ENCODE measurements around the gene TALDO1. TPM values are rescaled to one million over a fixed set of nuclear protein-coding genes. Genes with fewer than 3 reads are reported as not detected.
A peak's percentile ranks its signal among the peaks of the same experiment; 100 is the strongest.

The TALDO1 gene
- total RNA-seq, 1 donor from 2014 or later, result 207 TPM

DNA sequence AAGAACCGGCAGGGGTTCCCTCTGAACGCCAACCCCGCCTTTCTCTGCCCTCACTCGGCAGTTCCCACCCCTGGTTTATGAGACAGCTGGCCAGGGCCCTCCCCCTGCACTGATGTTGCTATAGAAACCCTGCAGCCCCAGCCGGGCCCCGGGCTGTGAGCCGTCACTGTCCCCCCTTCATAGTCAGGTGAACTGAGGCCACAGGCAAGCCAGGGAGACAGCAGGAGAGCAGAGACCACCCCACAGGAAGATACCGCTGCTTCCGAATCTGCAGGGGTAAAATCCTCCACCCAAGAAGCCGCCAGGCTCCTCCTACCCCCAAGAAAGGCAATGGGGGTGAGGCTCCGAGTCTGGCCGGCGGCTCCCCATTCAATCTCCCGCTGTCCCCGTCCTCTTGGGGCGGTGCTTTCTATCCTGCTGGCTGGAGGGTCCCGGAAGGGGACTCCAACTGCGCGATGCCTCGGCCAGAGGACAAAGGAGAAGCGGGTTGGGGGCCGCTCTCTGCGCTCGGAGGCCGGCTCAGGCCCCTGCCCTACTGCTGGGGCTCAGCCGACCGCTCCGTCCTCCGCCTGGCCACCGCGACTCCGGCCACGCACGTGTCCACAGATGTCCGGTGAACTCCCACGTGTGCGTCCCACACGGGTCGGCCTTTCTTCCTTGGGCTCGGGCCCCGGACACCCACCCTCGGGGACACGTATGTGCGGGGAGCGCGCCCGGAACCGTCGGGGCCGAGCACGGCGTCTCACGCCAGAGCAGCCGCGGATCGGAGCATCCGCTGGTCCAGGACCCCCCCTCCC lies 50.2 kb downstream of the TALDO1 start:
- H3K27me3 ChIP-seq (ENCODE audit: control insufficient read depth, insufficient read depth, low read length), result no peaks in the 10 kb centered on the region
- no peak for DNase-seq (ENCODE audit: low read depth)
- H3K4me3 ChIP-seq (ENCODE audit: low read depth, low read length), result peak overlapping the region; percentile 71
- TF ChIP-seq, protein P1, sequence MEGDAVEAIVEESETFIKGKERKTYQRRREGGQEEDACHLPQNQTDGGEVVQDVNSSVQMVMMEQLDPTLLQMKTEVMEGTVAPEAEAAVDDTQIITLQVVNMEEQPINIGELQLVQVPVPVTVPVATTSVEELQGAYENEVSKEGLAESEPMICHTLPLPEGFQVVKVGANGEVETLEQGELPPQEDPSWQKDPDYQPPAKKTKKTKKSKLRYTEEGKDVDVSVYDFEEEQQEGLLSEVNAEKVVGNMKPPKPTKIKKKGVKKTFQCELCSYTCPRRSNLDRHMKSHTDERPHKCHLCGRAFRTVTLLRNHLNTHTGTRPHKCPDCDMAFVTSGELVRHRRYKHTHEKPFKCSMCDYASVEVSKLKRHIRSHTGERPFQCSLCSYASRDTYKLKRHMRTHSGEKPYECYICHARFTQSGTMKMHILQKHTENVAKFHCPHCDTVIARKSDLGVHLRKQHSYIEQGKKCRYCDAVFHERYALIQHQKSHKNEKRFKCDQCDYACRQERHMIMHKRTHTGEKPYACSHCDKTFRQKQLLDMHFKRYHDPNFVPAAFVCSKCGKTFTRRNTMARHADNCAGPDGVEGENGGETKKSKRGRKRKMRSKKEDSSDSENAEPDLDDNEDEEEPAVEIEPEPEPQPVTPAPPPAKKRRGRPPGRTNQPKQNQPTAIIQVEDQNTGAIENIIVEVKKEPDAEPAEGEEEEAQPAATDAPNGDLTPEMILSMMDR (IDR thresholded peaks at IDR 0.05; ENCODE audit: insufficient read depth, low read length, poor library complexity, severe bottlenecking), result no peak
- no peaks in the 10 kb centered on the region for H3K36me3 ChIP-seq (ENCODE audit: control insufficient read depth, insufficient read depth, low read length)

GRCh38 chr11:798093-798713 lies 50.9 kb downstream of the TALDO1 start, which contains the start of gene SLC25A22:
Gene SLC25A22, minus strand, starts transcription at chr11:798281. Its CDS starts 3,275 bp downstream, at chr11:795006.
- Histone ChIP-seq H3K4me3 (ENCODE audit: low read depth, low read length) (peak within 1 kb of the TSS; percentile 71), H3K27me3 (ENCODE audit: control insufficient read depth, insufficient read depth, low read length) (no peaks in the 10 kb centered on the region), H3K36me3 (ENCODE audit: control insufficient read depth, insufficient read depth, low read length) (no peaks in the 10 kb centered on the region)
- TF ChIP-seq, protein P1 (IDR thresholded peaks at IDR 0.05; ENCODE audit: insufficient read depth, low read length, poor library complexity, severe bottlenecking), result no peak
- DNase-seq (ENCODE audit: low read depth), result no peak

DNA sequence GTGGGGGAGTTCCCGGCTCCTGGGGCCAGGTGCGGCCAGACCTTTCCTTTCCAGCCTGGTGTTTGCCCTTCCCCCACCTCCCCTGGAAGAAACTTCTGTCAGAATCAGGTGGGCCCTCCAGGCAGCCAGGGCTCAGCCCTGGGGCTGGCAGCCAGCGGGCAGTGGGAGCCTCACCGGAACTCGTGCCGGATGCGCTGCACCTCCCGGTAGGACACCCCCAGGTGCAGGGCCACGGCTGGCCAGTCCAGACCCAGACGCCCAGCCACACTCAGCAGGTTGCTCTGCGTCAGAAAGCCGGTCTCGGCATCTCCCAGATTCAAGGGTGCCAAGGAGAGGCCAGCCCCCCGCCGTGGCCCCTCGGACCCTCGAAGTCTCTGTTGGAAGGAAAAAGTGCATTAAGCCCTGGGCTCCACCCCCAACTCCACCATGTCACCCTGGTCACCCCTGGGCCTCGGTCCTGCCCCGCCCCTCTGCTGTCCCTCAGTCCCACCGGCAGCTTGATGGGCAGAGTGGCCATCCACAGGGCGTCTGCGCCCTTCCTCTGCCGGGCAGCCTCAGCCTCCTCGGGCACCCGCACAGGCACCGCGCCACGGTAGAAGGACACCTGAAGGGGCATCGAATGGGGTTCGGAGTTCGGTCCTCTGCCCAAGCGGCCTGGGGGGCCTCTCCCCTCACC lies 52.5 kb downstream of the TALDO1 start:
- DNase-seq (ENCODE audit: low read depth), result no peak
- Histone ChIP-seq H3K27me3 (ENCODE audit: control insufficient read depth, insufficient read depth, low read length) (no peaks in the 10 kb centered on the region), H3K36me3 (ENCODE audit: control insufficient read depth, insufficient read depth, low read length) (no peaks in the 10 kb centered on the region), H3K4me3 (ENCODE audit: low read depth, low read length) (no peak overlapping the region)
- TF ChIP-seq, protein P1 (IDR thresholded peaks at IDR 0.05; ENCODE audit: insufficient read depth, low read length, poor library complexity, severe bottlenecking), result no peak

DNA sequence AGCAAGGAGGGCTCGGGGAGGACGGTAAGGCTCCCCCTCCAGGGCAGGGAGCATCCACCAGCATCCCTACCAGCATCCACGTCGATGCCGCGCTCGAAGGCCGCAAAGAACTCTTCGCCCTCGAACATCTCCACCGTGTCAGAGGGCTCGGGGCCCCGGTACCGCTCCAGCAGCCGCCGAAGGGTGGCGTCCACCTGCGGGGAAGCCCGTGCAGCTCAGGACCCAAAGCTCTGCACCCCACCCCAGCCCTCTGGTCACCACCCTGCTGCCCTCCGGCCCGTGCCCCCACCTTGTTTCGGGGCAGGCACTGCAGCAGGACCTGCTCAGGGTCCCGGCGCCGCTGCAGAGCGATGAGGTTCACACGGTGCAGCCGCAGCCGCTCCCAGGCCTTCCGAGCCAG lies 53.2 kb downstream of the TALDO1 start:
- no peaks in the 10 kb centered on the region for H3K36me3 ChIP-seq (ENCODE audit: control insufficient read depth, insufficient read depth, low read length)
- TF ChIP-seq, protein P1 (IDR thresholded peaks at IDR 0.05; ENCODE audit: insufficient read depth, low read length, poor library complexity, severe bottlenecking), result no peak
- no peak overlapping the region for H3K4me3 ChIP-seq (ENCODE audit: low read depth, low read length)
- H3K27me3 ChIP-seq (ENCODE audit: control insufficient read depth, insufficient read depth, low read length), result no peaks in the 10 kb centered on the region
- no peak for DNase-seq (ENCODE audit: low read depth)

DNA sequence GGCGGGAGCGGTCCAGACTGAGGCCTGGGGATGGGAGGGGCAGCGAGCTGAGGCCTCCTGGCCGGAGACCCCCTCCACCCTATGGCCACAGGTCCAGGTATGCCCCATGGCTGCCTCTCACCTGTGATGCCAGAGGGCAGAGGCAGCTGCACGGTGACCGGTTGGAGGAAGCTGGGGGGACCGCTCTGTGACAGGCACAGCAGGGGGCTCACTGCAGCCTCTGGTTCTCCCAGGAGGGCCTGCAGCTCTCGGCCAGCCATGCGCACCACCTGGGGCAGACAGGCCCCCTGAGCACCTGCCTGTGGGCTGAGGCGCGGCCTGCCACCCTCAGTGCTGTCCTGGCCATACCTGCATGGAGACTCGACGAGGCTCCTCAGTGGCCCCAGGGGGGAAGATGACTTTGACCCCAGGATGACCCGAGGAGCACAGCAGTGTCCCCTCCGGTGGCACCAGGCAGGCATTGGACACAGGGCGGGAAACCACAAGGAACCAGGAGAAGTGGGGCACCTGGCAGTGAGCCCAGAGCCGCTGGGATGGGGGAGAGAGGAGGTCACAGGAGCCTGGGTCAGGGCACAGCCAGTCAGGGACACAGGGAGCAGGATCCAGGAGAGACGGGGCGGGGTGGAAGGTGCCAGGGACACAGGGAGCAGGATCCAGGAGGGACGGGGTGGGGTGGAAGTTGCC lies 54.0 kb downstream of the TALDO1 start:
- Histone ChIP-seq H3K4me3 (ENCODE audit: low read depth, low read length) (no peak overlapping the region), H3K36me3 (ENCODE audit: control insufficient read depth, insufficient read depth, low read length) (no peaks in the 10 kb centered on the region), H3K27me3 (ENCODE audit: control insufficient read depth, insufficient read depth, low read length) (no peaks in the 10 kb centered on the region)
- DNase-seq (ENCODE audit: low read depth), result no peak
- TF ChIP-seq, protein P1 (IDR thresholded peaks at IDR 0.05; ENCODE audit: insufficient read depth, low read length, poor library complexity, severe bottlenecking), result no peak

All from kidney epithelial cell (primary cell).